Naive thymus-derived CD4-positive, alpha-beta T cell (primary cell): Measurements from ENCODE around the gene PTPRN2. TPM values are rescaled to one million over a fixed set of nuclear protein-coding genes. Genes with fewer than 3 reads are reported as not detected.

Experiments
- ATAC-seq: fragments of 150-1000 bp; cut with Tn5 transposase; 2 replicates; pipeline ENCODE4 v1.10.0; 2021; ENCODE audit warnings: mild to moderate bottlenecking, moderate library complexity
- CTCF ChIA-PET: fragments of 350-600 bp; sonication (Branson Sonifier 250); formaldehyde crosslinking; loops from one replicate; lab custom pipeline; 2021; ENCODE audit warnings: antibody characterized with exemption; lab: Charles Lee
- POLR2A ChIA-PET: fragments of 350-600 bp; sonication (Branson Sonifier 250); formaldehyde crosslinking; loops from one replicate; lab custom pipeline; 2021; ENCODE audit warnings: antibody characterized with exemption, inconsistent platforms; lab: Charles Lee
- DNase-seq, 9 donors: peaks; one replicate each; pipeline versions ENCODE4 v3.0.0 to v3.0.0-alpha.2; 2020 to 2022; ENCODE audit warnings: mixed read lengths in 1 of 9
- H3K27ac ChIP-seq: one replicate; pipeline ENCODE4 v1.7.0; 2013; ENCODE audit warnings: mild to moderate bottlenecking, low read depth, low read length, moderate library complexity
- H3K27me3 ChIP-seq, 2 donors: one replicate each; pipeline ENCODE4 v1.7.0; 2013; ENCODE audit warnings: low read length in 2 of 2, mild to moderate bottlenecking in 2 of 2, moderate library complexity in 2 of 2; ENCODE audit not compliant: control insufficient read depth in 2 of 2, insufficient read depth in 2 of 2
- H3K36me3 ChIP-seq, 3 experiments: 1 replicate in 2 of 3; 2 replicates in 1 of 3; pipeline ENCODE4 v1.7.0; 2013; ENCODE audit warnings: low read length in 3 of 3, mild to moderate bottlenecking in 3 of 3, moderate library complexity in 1 of 3; ENCODE audit not compliant: insufficient read depth in 3 of 3, control insufficient read depth in 2 of 3
- H3K4me1 ChIP-seq, 2 donors: one replicate each; pipeline ENCODE4 v1.7.0; 2013; ENCODE audit warnings: low read length in 2 of 2, mild to moderate bottlenecking in 2 of 2, moderate library complexity in 1 of 2; ENCODE audit not compliant: control insufficient read depth in 2 of 2, insufficient read depth in 2 of 2
- H3K4me3 ChIP-seq: 2 replicates; pipeline ENCODE4 v1.7.0; 2013; ENCODE audit warnings: mild to moderate bottlenecking, low read length
- H3K9me3 ChIP-seq, 3 experiments: 1 replicate in 2 of 3; 2 replicates in 1 of 3; pipeline ENCODE4 v1.7.0; 2013; ENCODE audit warnings: low read length in 3 of 3; ENCODE audit not compliant: control insufficient read depth in 2 of 3
- H3K27ac Mint-ChIP-seq, 9 donors: one replicate each; pipeline ENCODE4 v1.8.0; 2020 to 2022; ENCODE audit warnings: mixed read lengths in 9 of 9, mild to moderate bottlenecking in 8 of 9, moderate library complexity in 5 of 9, inconsistent platforms in 2 of 9
- H3K27me3 Mint-ChIP-seq, 5 donors: one replicate each; pipeline ENCODE4 v1.8.0; 2021 to 2022; ENCODE audit warnings: mixed read lengths in 5 of 5, mild to moderate bottlenecking in 1 of 5
- H3K36me3 Mint-ChIP-seq, 5 donors: one replicate each; pipeline ENCODE4 v1.8.0; 2020 to 2022; ENCODE audit warnings: mixed read lengths in 5 of 5, mild to moderate bottlenecking in 3 of 5, inconsistent platforms in 1 of 5
- H3K4me1 Mint-ChIP-seq, 7 donors: one replicate each; pipeline ENCODE4 v1.8.0; 2020 to 2022; ENCODE audit warnings: mixed read lengths in 7 of 7, mild to moderate bottlenecking in 3 of 7, inconsistent platforms in 1 of 7
- H3K4me3 Mint-ChIP-seq, 10 donors: one replicate each; pipeline ENCODE4 v1.8.0; 2020 to 2022; ENCODE audit warnings: mild to moderate bottlenecking in 10 of 10, mixed read lengths in 10 of 10, moderate library complexity in 6 of 10, inconsistent platforms in 2 of 10
- H3K9me3 Mint-ChIP-seq, 11 donors: one replicate each; pipeline ENCODE4 v1.8.0; 2020 to 2022; ENCODE audit warnings: mixed read lengths in 11 of 11, mild to moderate bottlenecking in 4 of 11, inconsistent platforms in 1 of 11, moderate library complexity in 1 of 11
- intact Hi-C, 2 donors: fragments of 100-400 bp; cut with micrococcal nuclease; formaldehyde crosslinking; loops; one replicate each; pipeline ENCODE4 v1.15.1; 2023
- polyA plus RNA-seq, 2 donors: library from polyadenylated mRNA; unstranded; fragments of 300-500 nt; fragmentation: Illumina TruSeq; gene quantifications; one replicate each; pipeline ENCODE4 v1.2.3, GENCODE V29; 2021
- total RNA-seq, 6 experiments: library from RNA in 5 of 6; stranded (reverse) in 5 of 6; gene quantifications; 1 replicate in 5 of 6; 2 replicates in 1 of 6; pipeline ENCODE4 v1.2.3 and lab custom pipeline; 2021 to 2026

PTPRN2 gene
- total and polyA plus RNA-seq, 7 experiments from 2014 or later, result 0.58 to 2.3 (median 1.4) TPM

GRCh38 chr7:158498443-158499081 is 89.1 kb downstream of the PTPRN2 start:
- intact Hi-C loops, result no loop called here

GRCh38 chr7:158497627-158498026 is 90.0 kb downstream of the PTPRN2 start:
- ChIA-PET POLR2A (no interaction called here), CTCF (no interaction called here)
- intact Hi-C loops, result no loop called here
- H3K27ac Mint-ChIP-seq, result no peak overlapping the region
- H3K4me3 ChIP-seq, result no peak overlapping the region
- no peaks in the 10 kb centered on the region for H3K4me1 ChIP-seq
- peaks cover 0 to 4% (median 0%) of the 10 kb centered on the region in 11 donors for H3K9me3 Mint-ChIP-seq
- no peak for DNase-seq
- H3K27ac ChIP-seq, result no peak overlapping the region
- H3K4me3 Mint-ChIP-seq, result no peak overlapping the region
- no peak for ATAC-seq
- H3K9me3 ChIP-seq, result no peaks in the 10 kb centered on the region
- H3K36me3 Mint-ChIP-seq, result no peaks in the 10 kb centered on the region
- H3K4me1 Mint-ChIP-seq, result peaks cover 0 to 5% (median 0%) of the 10 kb centered on the region in 7 donors
- H3K27me3 Mint-ChIP-seq, result peaks cover 0 to 45% (median 16%) of the 10 kb centered on the region in 5 donors
- no peaks in the 10 kb centered on the region for H3K27me3 ChIP-seq
- no peaks in the 10 kb centered on the region for H3K36me3 ChIP-seq

More at GRCh38 chr7:158498443-158499081, 89.1 kb downstream of the PTPRN2 start:
- Histone ChIP-seq H3K36me3 (no peaks in the 10 kb centered on the region), H3K9me3 (no peaks in the 10 kb centered on the region), H3K27ac (no peak overlapping the region), H3K27me3 (no peaks in the 10 kb centered on the region), H3K4me1 (no peaks in the 10 kb centered on the region), H3K4me3 (no peak overlapping the region)
- no peak overlapping the region for H3K27ac Mint-ChIP-seq
- ATAC-seq (no peak), DNase-seq (no peak)
- peaks cover 0 to 49% (median 18%) of the 10 kb centered on the region in 5 donors for H3K27me3 Mint-ChIP-seq
- peaks cover 0 to 5% (median 0%) of the 10 kb centered on the region in 7 donors for H3K4me1 Mint-ChIP-seq
- ChIA-PET POLR2A (no interaction called here), CTCF (no interaction called here)
- H3K36me3 Mint-ChIP-seq, result no peaks in the 10 kb centered on the region
- H3K9me3 Mint-ChIP-seq, result peaks cover 0 to 4% (median 0%) of the 10 kb centered on the region in 11 donors
- H3K4me3 Mint-ChIP-seq, result no peak overlapping the region

- H3K4me1 ChIP-seq, result no peaks in the 10 kb centered on the region
- peak; percentile 20 for ATAC-seq
- no peak overlapping the region for H3K27ac Mint-ChIP-seq
- DNase-seq, result peak in 1 of 9 donors; percentile 3
- H3K27me3 ChIP-seq, result no peaks in the 10 kb centered on the region
- H3K36me3 Mint-ChIP-seq, result no peaks in the 10 kb centered on the region
- peak overlapping the region in 1 of 10 donors; percentile 43 for H3K4me3 Mint-ChIP-seq
- H3K9me3 Mint-ChIP-seq, result peaks cover 0 to 4% (median 0%) of the 10 kb centered on the region in 11 donors
- ChIA-PET POLR2A (no interaction called here), CTCF (no interaction called here)
- H3K36me3 ChIP-seq, result no peaks in the 10 kb centered on the region
- intact Hi-C loops, result loop anchor here in 1 of 2 donors (2.0 kb wide), 1 partner anchor 481 kb away; no protein-coding TSS in a partner anchor
- H3K9me3 ChIP-seq, result no peaks in the 10 kb centered on the region
- H3K4me1 Mint-ChIP-seq, result peaks cover 0 to 5% (median 0%) of the 10 kb centered on the region in 7 donors
- no peak overlapping the region for H3K4me3 ChIP-seq
- peaks cover 0 to 33% (median 12%) of the 10 kb centered on the region in 5 donors for H3K27me3 Mint-ChIP-seq
- H3K27ac ChIP-seq, result no peak overlapping the region
Measured at GRCh38 chr7:158495786-158496185, 91.8 kb downstream of the PTPRN2 start.

GRCh38 chr7:158495216-158495615 is 92.4 kb downstream of the PTPRN2 start:
- peaks cover 0 to 5% (median 0%) of the 10 kb centered on the region in 7 donors for H3K4me1 Mint-ChIP-seq
- no peak overlapping the region for H3K27ac Mint-ChIP-seq
- CTCF ChIA-PET, result no interaction called here
- H3K9me3 Mint-ChIP-seq, result peaks cover 0 to 4% (median 0%) of the 10 kb centered on the region in 11 donors
- POLR2A ChIA-PET, result no interaction called here
- no peak overlapping the region for H3K27ac ChIP-seq
- H3K9me3 ChIP-seq, result no peaks in the 10 kb centered on the region
- DNase-seq (no peak), ATAC-seq (no peak)
- H3K36me3 ChIP-seq, result no peaks in the 10 kb centered on the region
- no peaks in the 10 kb centered on the region for H3K4me1 ChIP-seq
- intact Hi-C loops, result loop anchor here in 1 of 2 donors (2.0 kb wide), 1 partner anchor 482 kb away; no protein-coding TSS in a partner anchor
- peak overlapping the region in 1 of 10 donors; percentile 43 for H3K4me3 Mint-ChIP-seq
- H3K36me3 Mint-ChIP-seq, result no peaks in the 10 kb centered on the region
- peaks cover 0 to 30% (median 12%) of the 10 kb centered on the region in 5 donors for H3K27me3 Mint-ChIP-seq
- H3K4me3 ChIP-seq, result no peak overlapping the region
- H3K27me3 ChIP-seq, result no peaks in the 10 kb centered on the region

- Histone ChIP-seq H3K27me3 (no peaks in the 10 kb centered on the region), H3K4me1 (no peaks in the 10 kb centered on the region), H3K9me3 (no peaks in the 10 kb centered on the region), H3K36me3 (no peaks in the 10 kb centered on the region), H3K4me3 (no peak overlapping the region), H3K27ac (no peak overlapping the region)
- Mint-ChIP-seq H3K9me3 (peaks cover 0 to 4% (median 0%) of the 10 kb centered on the region in 11 donors), H3K4me1 (peaks cover 0 to 5% (median 0%) of the 10 kb centered on the region in 7 donors), H3K27ac (no peak overlapping the region), H3K36me3 (no peaks in the 10 kb centered on the region), H3K4me3 (no peak overlapping the region), H3K27me3 (peaks cover 0 to 26% (median 12%) of the 10 kb centered on the region in 5 donors)
- ChIA-PET CTCF (no interaction called here), POLR2A (no interaction called here)
- DNase-seq (no peak), ATAC-seq (no peak)
- intact Hi-C loops, result loop anchor here in 1 of 2 donors (2.0 kb wide), 1 partner anchor 482 kb away; no protein-coding TSS in a partner anchor
Measured at GRCh38 chr7:158494643-158495042, 93.0 kb downstream of the PTPRN2 start.

GRCh38 chr7:158494162-158494586 is 93.4 kb downstream of the PTPRN2 start:
- DNase-seq, result no peak
- no peaks in the 10 kb centered on the region for H3K9me3 ChIP-seq
- Mint-ChIP-seq H3K27me3 (peaks cover 0 to 25% (median 12%) of the 10 kb centered on the region in 5 donors), H3K9me3 (peaks cover 0 to 4% (median 0%) of the 10 kb centered on the region in 11 donors), H3K4me1 (peaks cover 0 to 5% (median 0%) of the 10 kb centered on the region in 7 donors), H3K27ac (no peak overlapping the region), H3K36me3 (no peaks in the 10 kb centered on the region), H3K4me3 (no peak overlapping the region)
- ChIA-PET POLR2A (no interaction called here), CTCF (no interaction called here)
- no peaks in the 10 kb centered on the region for H3K4me1 ChIP-seq
- no peak overlapping the region for H3K4me3 ChIP-seq
- peak; percentile 22 for ATAC-seq
- H3K27me3 ChIP-seq, result no peaks in the 10 kb centered on the region
- no peak overlapping the region for H3K27ac ChIP-seq
- no peaks in the 10 kb centered on the region for H3K36me3 ChIP-seq
- intact Hi-C loops, result loop anchor here in 1 of 2 donors (2.0 kb wide), 1 partner anchor 483 kb away; no protein-coding TSS in a partner anchor
